ENCODE data around the gene ARHGAP44. TPM values are rescaled to one million over a fixed set of nuclear protein-coding genes. Genes with fewer than 3 reads are reported as not detected.

The ARHGAP44 gene
- total and polyA plus RNA-seq, 2 of the 13 experiments (the other 11 are each of a cell fraction or from before 2014, with no cell fraction given): 0.79 to 3.1 TPM

GRCh38 chr17:13017655-13018459, 228.6 kb downstream of the ARHGAP44 start, which contains the start of gene ELAC2 (continued):
- peak; percentile 100 for TF ChIP-seq NFYB (CRISPR knock-in tag; IDR thresholded peaks at IDR 0.05)
- TF ChIP-seq CENPT (CRISPR knock-in tag; IDR thresholded peaks at IDR 0.05; ENCODE audit: low read depth): no peak
- TF ChIP-seq, protein P1, sequence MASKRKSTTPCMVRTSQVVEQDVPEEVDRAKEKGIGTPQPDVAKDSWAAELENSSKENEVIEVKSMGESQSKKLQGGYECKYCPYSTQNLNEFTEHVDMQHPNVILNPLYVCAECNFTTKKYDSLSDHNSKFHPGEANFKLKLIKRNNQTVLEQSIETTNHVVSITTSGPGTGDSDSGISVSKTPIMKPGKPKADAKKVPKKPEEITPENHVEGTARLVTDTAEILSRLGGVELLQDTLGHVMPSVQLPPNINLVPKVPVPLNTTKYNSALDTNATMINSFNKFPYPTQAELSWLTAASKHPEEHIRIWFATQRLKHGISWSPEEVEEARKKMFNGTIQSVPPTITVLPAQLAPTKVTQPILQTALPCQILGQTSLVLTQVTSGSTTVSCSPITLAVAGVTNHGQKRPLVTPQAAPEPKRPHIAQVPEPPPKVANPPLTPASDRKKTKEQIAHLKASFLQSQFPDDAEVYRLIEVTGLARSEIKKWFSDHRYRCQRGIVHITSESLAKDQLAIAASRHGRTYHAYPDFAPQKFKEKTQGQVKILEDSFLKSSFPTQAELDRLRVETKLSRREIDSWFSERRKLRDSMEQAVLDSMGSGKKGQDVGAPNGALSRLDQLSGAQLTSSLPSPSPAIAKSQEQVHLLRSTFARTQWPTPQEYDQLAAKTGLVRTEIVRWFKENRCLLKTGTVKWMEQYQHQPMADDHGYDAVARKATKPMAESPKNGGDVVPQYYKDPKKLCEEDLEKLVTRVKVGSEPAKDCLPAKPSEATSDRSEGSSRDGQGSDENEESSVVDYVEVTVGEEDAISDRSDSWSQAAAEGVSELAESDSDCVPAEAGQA (IDR thresholded peaks at IDR 0.05; ENCODE audit: low read depth): no peak; the same call in 1 of the 2 replicates
- TF ChIP-seq, protein P1 (CRISPR knock-in tag; IDR thresholded peaks at IDR 0.05; ENCODE audit: borderline replicate concordance): no peak; the same call in 1 of the 2 replicates
- TF ChIP-seq, protein P2, sequence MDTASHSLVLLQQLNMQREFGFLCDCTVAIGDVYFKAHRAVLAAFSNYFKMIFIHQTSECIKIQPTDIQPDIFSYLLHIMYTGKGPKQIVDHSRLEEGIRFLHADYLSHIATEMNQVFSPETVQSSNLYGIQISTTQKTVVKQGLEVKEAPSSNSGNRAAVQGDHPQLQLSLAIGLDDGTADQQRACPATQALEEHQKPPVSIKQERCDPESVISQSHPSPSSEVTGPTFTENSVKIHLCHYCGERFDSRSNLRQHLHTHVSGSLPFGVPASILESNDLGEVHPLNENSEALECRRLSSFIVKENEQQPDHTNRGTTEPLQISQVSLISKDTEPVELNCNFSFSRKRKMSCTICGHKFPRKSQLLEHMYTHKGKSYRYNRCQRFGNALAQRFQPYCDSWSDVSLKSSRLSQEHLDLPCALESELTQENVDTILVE (CRISPR knock-in tag; IDR thresholded peaks at IDR 0.05): no peak
- no peak for TF ChIP-seq ATRX (CRISPR knock-in tag; IDR thresholded peaks at IDR 0.05; ENCODE audit: borderline replicate concordance)
- TF ChIP-seq, protein P3, sequence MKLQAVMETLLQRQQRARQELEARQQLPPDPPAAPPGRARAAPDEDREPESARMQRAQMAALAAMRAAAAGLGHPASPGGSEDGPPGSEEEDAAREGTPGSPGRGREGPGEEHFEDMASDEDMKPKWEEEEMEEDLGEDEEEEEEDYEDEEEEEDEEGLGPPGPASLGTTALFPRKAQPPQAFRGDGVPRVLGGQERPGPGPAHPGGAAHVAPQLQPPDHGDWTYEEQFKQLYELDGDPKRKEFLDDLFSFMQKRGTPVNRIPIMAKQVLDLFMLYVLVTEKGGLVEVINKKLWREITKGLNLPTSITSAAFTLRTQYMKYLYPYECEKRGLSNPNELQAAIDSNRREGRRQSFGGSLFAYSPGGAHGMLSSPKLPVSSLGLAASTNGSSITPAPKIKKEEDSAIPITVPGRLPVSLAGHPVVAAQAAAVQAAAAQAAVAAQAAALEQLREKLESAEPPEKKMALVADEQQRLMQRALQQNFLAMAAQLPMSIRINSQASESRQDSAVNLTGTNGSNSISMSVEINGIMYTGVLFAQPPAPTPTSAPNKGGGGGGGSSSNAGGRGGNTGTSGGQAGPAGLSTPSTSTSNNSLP (IDR thresholded peaks at IDR 0.05; ENCODE audit: low read depth, low read length): no peak
- TF ChIP-seq ZNF10 (CRISPR knock-in tag; IDR thresholded peaks at IDR 0.05; ENCODE audit: borderline replicate concordance, low read depth): no peak
- TF ChIP-seq RFXAP (CRISPR knock-in tag; IDR thresholded peaks at IDR 0.05; ENCODE audit: borderline replicate concordance): peak; percentile 48; the same call in 1 of the 2 replicates
- TF ChIP-seq ATM (IDR thresholded peaks at IDR 0.05; ENCODE audit: borderline replicate concordance): no peak
- TF ChIP-seq THAP11 (CRISPR knock-in tag; IDR thresholded peaks at IDR 0.05): peak; percentile 90
- TF ChIP-seq, protein P4, sequence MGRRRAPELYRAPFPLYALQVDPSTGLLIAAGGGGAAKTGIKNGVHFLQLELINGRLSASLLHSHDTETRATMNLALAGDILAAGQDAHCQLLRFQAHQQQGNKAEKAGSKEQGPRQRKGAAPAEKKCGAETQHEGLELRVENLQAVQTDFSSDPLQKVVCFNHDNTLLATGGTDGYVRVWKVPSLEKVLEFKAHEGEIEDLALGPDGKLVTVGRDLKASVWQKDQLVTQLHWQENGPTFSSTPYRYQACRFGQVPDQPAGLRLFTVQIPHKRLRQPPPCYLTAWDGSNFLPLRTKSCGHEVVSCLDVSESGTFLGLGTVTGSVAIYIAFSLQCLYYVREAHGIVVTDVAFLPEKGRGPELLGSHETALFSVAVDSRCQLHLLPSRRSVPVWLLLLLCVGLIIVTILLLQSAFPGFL (CRISPR knock-in tag; IDR thresholded peaks at IDR 0.05): no peak
- TF ChIP-seq RFX1 (IDR thresholded peaks at IDR 0.05): no peak
- no peak for TF ChIP-seq ZNF780A (CRISPR knock-in tag; IDR thresholded peaks at IDR 0.05)
- peak; percentile 96 for TF ChIP-seq SP2 (CRISPR knock-in tag; IDR thresholded peaks at IDR 0.05)
- no peak for TF ChIP-seq ZNF280B (CRISPR knock-in tag; IDR thresholded peaks at IDR 0.05; ENCODE audit: borderline replicate concordance)
- TF ChIP-seq ZNF781 (CRISPR knock-in tag; IDR thresholded peaks at IDR 0.05; ENCODE audit: borderline replicate concordance, not compliant biosample characterization): no peak

Data from HepG2 (cell line).